Mesodermal cell (in vitro differentiated cells): Measurements from ENCODE around the gene NYNRIN.
"Not testable (repeated sequence)": the region's sequence is repeated elsewhere in the genome, so short reads cannot be mapped to it uniquely, and the experiment has no call there.

Experiments used
- H3K27ac ChIP-seq: 2 replicates; pipeline ENCODE4 v1.7.0; 2013; ENCODE audit warnings: mild to moderate bottlenecking, low read depth, low read length, moderate library complexity; ENCODE audit not compliant: severe bottlenecking
- H3K36me3 ChIP-seq: 2 replicates; pipeline ENCODE4 v1.7.1; 2013; ENCODE audit warnings: mild to moderate bottlenecking, low read length, moderate library complexity; ENCODE audit not compliant: control insufficient read depth, insufficient read depth
- H3K4me1 ChIP-seq: one replicate; pipeline ENCODE4 v1.7.1; 2013; ENCODE audit warnings: mild to moderate bottlenecking, low read length; ENCODE audit not compliant: insufficient read depth, control insufficient read depth, poor library complexity, severe bottlenecking
- H3K4me3 ChIP-seq: 2 replicates; pipeline ENCODE4 v1.7.0; 2013; ENCODE audit warnings: low read length, control low read depth, mild to moderate bottlenecking; ENCODE audit not compliant: insufficient read depth, poor library complexity, severe bottlenecking; ENCODE audit errors: extremely low read depth
- H3K9me3 ChIP-seq: 2 replicates; pipeline ENCODE4 v1.7.1; 2013; ENCODE audit warnings: mild to moderate bottlenecking, low read length, moderate library complexity; ENCODE audit not compliant: control insufficient read depth
- WGBS, 2 experiments: methylation state at CpG; one replicate each; pipeline ENCODE4 v1.1.5; 2013; ENCODE audit warnings: missing lambda C conversion rate in 2 of 2; ENCODE audit not compliant: insufficient coverage in 2 of 2; 5-methylcytosine and 5-hydroxymethylcytosine counted together

NYNRIN gene

GRCh38 chr14:24369907-24370687 lies 28.7 kb upstream of the NYNRIN start:
- no peak overlapping the region for H3K27ac ChIP-seq
- no peaks in the 10 kb centered on the region for H3K9me3 ChIP-seq
- H3K4me3 ChIP-seq: no peak overlapping the region
- 93 to 94% methylated on average over 24 of the region's 32 CpGs for WGBS, 2 experiments
- H3K4me1 ChIP-seq: peaks cover 2% of the 10 kb centered on the region
- peaks cover 53% of the 10 kb centered on the region for H3K36me3 ChIP-seq

GRCh38 chr14:24370748-24371147 lies 28.1 kb upstream of the NYNRIN start:
- no peaks in the 10 kb centered on the region for H3K4me1 ChIP-seq
- H3K27ac ChIP-seq: no peak overlapping the region
- no peak overlapping the region for H3K4me3 ChIP-seq
- peaks cover 59% of the 10 kb centered on the region for H3K36me3 ChIP-seq
- 100% methylated on average over 1 of the region's 1 CpG; no CpG with 5 or more reads in 1 of the 2 experiments for WGBS, 2 experiments
- H3K9me3 ChIP-seq: no peaks in the 10 kb centered on the region

- not testable (repeated sequence) for H3K27ac ChIP-seq
Measured at GRCh38 chr14:24371605-24372004, 27.2 kb upstream of the NYNRIN start.

GRCh38 chr14:24372701-24373416 lies 25.9 kb upstream of the NYNRIN start:
- no peak overlapping the region for H3K4me3 ChIP-seq
- 93 to 96% methylated on average over 4 to 9 of the region's 12 CpGs for WGBS, 2 experiments
- H3K27ac ChIP-seq: no peak overlapping the region
- H3K36me3 ChIP-seq: peaks cover 80% of the 10 kb centered on the region
- H3K9me3 ChIP-seq: no peaks in the 10 kb centered on the region
- H3K4me1 ChIP-seq: no peaks in the 10 kb centered on the region

More at GRCh38 chr14:24371605-24372004, 27.2 kb upstream of the NYNRIN start:
- H3K36me3 ChIP-seq: peaks cover 67% of the 10 kb centered on the region
- not testable (repeated sequence) for H3K4me3 ChIP-seq, H3K4me1 ChIP-seq, H3K9me3 ChIP-seq
- 93 to 100% methylated on average over 1 to 2 of the region's 3 CpGs for WGBS, 2 experiments

- 71 to 73% methylated on average over 5 to 11 of the region's 16 CpGs for WGBS, 2 experiments
- no peaks in the 10 kb centered on the region for H3K9me3 ChIP-seq
- H3K36me3 ChIP-seq: peaks cover 64% of the 10 kb centered on the region
- no peaks in the 10 kb centered on the region for H3K4me1 ChIP-seq
- no peak overlapping the region for H3K27ac ChIP-seq
- H3K4me3 ChIP-seq: no peak overlapping the region
Measured at GRCh38 chr14:24376448-24377070, 22.2 kb upstream of the NYNRIN start.

GRCh38 chr14:24377126-24377525 lies 21.7 kb upstream of the NYNRIN start:
- WGBS, 2 experiments: 70 to 90% methylated on average over 3 to 4 of the region's 7 CpGs
- peaks cover 58% of the 10 kb centered on the region for H3K36me3 ChIP-seq
- no peaks in the 10 kb centered on the region for H3K9me3 ChIP-seq
- H3K27ac ChIP-seq: no peak overlapping the region
- no peak overlapping the region for H3K4me3 ChIP-seq
- H3K4me1 ChIP-seq: no peaks in the 10 kb centered on the region

- Histone ChIP-seq H3K9me3 (no peaks in the 10 kb centered on the region), H3K27ac (no peak overlapping the region), H3K4me3 (no peak overlapping the region), H3K36me3 (peaks cover 53% of the 10 kb centered on the region), H3K4me1 (no peaks in the 10 kb centered on the region)
- WGBS, 2 experiments: 43 to 76% methylated on average over 1 to 2 of the region's 2 CpGs
Measured at GRCh38 chr14:24377657-24378056, 21.1 kb upstream of the NYNRIN start.

GRCh38 chr14:24378327-24378726 lies 20.5 kb upstream of the NYNRIN start:
- H3K36me3 ChIP-seq: peaks cover 46% of the 10 kb centered on the region
- WGBS, 2 experiments: 83% methylated on average over 1 of the region's 3 CpGs; no CpG with 5 or more reads in 1 of the 2 experiments
- no peaks in the 10 kb centered on the region for H3K9me3 ChIP-seq
- H3K27ac ChIP-seq: no peak overlapping the region
- H3K4me1 ChIP-seq: no peaks in the 10 kb centered on the region
- H3K4me3 ChIP-seq: no peak overlapping the region

GRCh38 chr14:24378981-24379906 lies 19.6 kb upstream of the NYNRIN start:
- Histone ChIP-seq H3K9me3 (no peaks in the 10 kb centered on the region), H3K4me3 (no peak overlapping the region), H3K36me3 (peaks cover 37% of the 10 kb centered on the region), H3K4me1 (no peaks in the 10 kb centered on the region), H3K27ac (no peak overlapping the region)
- WGBS, 2 experiments: 85 to 97% methylated on average over 6 to 7 of the region's 7 CpGs
